Mesendoderm (in vitro differentiated cells): ENCODE measurements around the gene SLC30A1.
"Not testable (repeated sequence)": the region's sequence is repeated elsewhere in the genome, so short reads cannot be mapped to it uniquely, and the experiment has no call there.

Experiments
- DNase-seq: peaks from one replicate; pipeline ENCODE4 v3.0.0; 2013
- H2AK5ac ChIP-seq: 2 replicates; pipeline ENCODE4 v1.6.1; 2013; ENCODE audit warnings: low read length, inconsistent platforms
- H2BK120ac ChIP-seq: 2 replicates; pipeline ENCODE4 v1.6.1; 2013; ENCODE audit warnings: low read depth, mild to moderate bottlenecking, low read length, moderate library complexity, mixed read lengths
- H2BK15ac ChIP-seq: replicated peaks from 2 replicates; pipeline ENCODE4 v1.6.1; 2013; ENCODE audit warnings: low read depth, mild to moderate bottlenecking, moderate library complexity
- H2BK5ac ChIP-seq: 2 replicates; pipeline ENCODE4 v1.6.1; 2013; ENCODE audit warnings: low read length, inconsistent platforms
- H3K18ac ChIP-seq: 2 replicates; pipeline ENCODE4 v1.6.1; 2013; ENCODE audit warnings: mild to moderate bottlenecking, low read length, mixed read lengths
- H3K23ac ChIP-seq: one replicate; pipeline ENCODE4 v1.6.1; 2013; ENCODE audit warnings: low read length
- H3K27ac ChIP-seq: 2 replicates; pipeline ENCODE4 v1.5.1; 2013; ENCODE audit warnings: low read depth, mild to moderate bottlenecking, inconsistent platforms, low read length, moderate library complexity
- H3K27me3 ChIP-seq: 2 replicates; pipeline ENCODE4 v1.6.1; 2013; ENCODE audit warnings: low read length, control low read depth, mild to moderate bottlenecking, inconsistent platforms; ENCODE audit not compliant: insufficient read depth, poor library complexity
- H3K36me3 ChIP-seq: 2 replicates; pipeline ENCODE4 v1.6.1; 2013; ENCODE audit warnings: low read length, inconsistent platforms; ENCODE audit not compliant: control insufficient read depth, insufficient read depth
- H3K4ac ChIP-seq: one replicate; pipeline ENCODE4 v1.6.1; 2013; ENCODE audit warnings: low read depth, mild to moderate bottlenecking, low read length, moderate library complexity
- H3K4me1 ChIP-seq: 2 replicates; pipeline ENCODE4 v1.6.1; 2013; ENCODE audit warnings: low read depth, low read length, inconsistent platforms; ENCODE audit not compliant: control insufficient read depth
- H3K4me2 ChIP-seq: 2 replicates; pipeline ENCODE4 v1.6.1; 2013; ENCODE audit warnings: low read length
- H3K4me3 ChIP-seq: 2 replicates; pipeline ENCODE4 v1.5.1; 2013; ENCODE audit warnings: mild to moderate bottlenecking, low read length
- H3K56ac ChIP-seq: one replicate; pipeline ENCODE4 v1.6.1; 2013; ENCODE audit warnings: low read length
- H3K79me1 ChIP-seq: 2 replicates; pipeline ENCODE4 v1.6.1; 2013; ENCODE audit warnings: low read length, inconsistent platforms
- H3K79me2 ChIP-seq: 2 replicates; pipeline ENCODE4 v1.6.1; 2013; ENCODE audit warnings: mild to moderate bottlenecking, low read length; ENCODE audit not compliant: control insufficient read depth, insufficient read depth
- H3K9ac ChIP-seq: 2 replicates; pipeline ENCODE4 v1.6.1; 2013; ENCODE audit warnings: low read length, inconsistent platforms
- H4K5ac ChIP-seq: one replicate; pipeline ENCODE4 v1.6.1; 2013; ENCODE audit warnings: low read length
- H4K8ac ChIP-seq: one replicate; pipeline ENCODE4 v1.6.1; 2013; ENCODE audit warnings: low read depth, mild to moderate bottlenecking, control low read depth, low read length, moderate library complexity
- WGBS: extraction: QIAGEN DNeasy Blood & Tissue Kit; methylation state at CpG from one replicate; pipeline ENCODE4 v1.1.7; 2013; ENCODE audit warnings: low lambda C conversion rate, missing lambda C conversion rate; ENCODE audit not compliant: insufficient coverage; ENCODE audit errors: extremely low coverage; 5-methylcytosine and 5-hydroxymethylcytosine counted together

The SLC30A1 gene

DNA sequence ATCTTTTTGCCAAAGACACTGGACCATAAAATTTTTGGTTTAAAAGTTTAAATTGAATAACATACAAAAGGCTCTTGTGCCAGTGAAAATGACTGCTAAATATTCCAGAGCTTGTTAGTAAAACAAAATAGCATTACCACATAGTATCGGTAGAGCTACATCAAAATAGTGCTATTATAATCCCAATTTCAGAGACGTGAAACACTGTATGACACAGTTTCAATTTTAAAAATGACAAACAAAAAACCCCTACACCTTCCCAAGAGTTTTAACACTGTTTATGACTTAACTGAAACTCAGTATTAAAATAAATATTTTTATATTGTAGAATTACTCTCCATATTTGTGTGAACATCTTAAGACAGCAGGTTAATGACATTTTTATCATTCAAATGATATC, 7.0 kb downstream of the SLC30A1 start:
- H3K79me1 ChIP-seq = no peaks in the 10 kb centered on the region
- no peak overlapping the region for H3K4me2 ChIP-seq
- H3K23ac ChIP-seq = no peak overlapping the region
- H3K27ac ChIP-seq = no peak overlapping the region
- H2BK15ac ChIP-seq = no peak overlapping the region
- no peak overlapping the region for H4K5ac ChIP-seq
- H3K36me3 ChIP-seq = no peaks in the 10 kb centered on the region
- no peak overlapping the region for H3K18ac ChIP-seq
- H2BK120ac ChIP-seq = no peak overlapping the region
- H3K27me3 ChIP-seq = no peaks in the 10 kb centered on the region
- no CpG with 5 or more reads among the region's 2 CpGs for WGBS
- H4K8ac ChIP-seq = no peak overlapping the region
- no peaks in the 10 kb centered on the region for H3K4me1 ChIP-seq
- no peak overlapping the region for H3K4ac ChIP-seq
- DNase-seq = no peak
- H2BK5ac ChIP-seq = no peak overlapping the region
- H3K4me3 ChIP-seq = no peak overlapping the region
- no peak overlapping the region for H3K56ac ChIP-seq
- peaks cover 12% of the 10 kb centered on the region for H3K79me2 ChIP-seq
- H3K9ac ChIP-seq = no peak overlapping the region
- no peak overlapping the region for H2AK5ac ChIP-seq

GRCh38 chr1:211570378-211570777, 8.6 kb downstream of the SLC30A1 start:
- not testable (repeated sequence) for H3K79me2 ChIP-seq, H4K5ac ChIP-seq, H3K4ac ChIP-seq, H3K36me3 ChIP-seq, H3K27me3 ChIP-seq, H3K18ac ChIP-seq, H2BK15ac ChIP-seq, H3K23ac ChIP-seq, H3K27ac ChIP-seq, H2BK5ac ChIP-seq, H2BK120ac ChIP-seq, H3K9ac ChIP-seq, H4K8ac ChIP-seq, H3K4me2 ChIP-seq, H3K4me1 ChIP-seq, H2AK5ac ChIP-seq, H3K56ac ChIP-seq, DNase-seq, H3K4me3 ChIP-seq, H3K79me1 ChIP-seq
- WGBS = no CpG with 5 or more reads among the region's 1 CpG

DNA sequence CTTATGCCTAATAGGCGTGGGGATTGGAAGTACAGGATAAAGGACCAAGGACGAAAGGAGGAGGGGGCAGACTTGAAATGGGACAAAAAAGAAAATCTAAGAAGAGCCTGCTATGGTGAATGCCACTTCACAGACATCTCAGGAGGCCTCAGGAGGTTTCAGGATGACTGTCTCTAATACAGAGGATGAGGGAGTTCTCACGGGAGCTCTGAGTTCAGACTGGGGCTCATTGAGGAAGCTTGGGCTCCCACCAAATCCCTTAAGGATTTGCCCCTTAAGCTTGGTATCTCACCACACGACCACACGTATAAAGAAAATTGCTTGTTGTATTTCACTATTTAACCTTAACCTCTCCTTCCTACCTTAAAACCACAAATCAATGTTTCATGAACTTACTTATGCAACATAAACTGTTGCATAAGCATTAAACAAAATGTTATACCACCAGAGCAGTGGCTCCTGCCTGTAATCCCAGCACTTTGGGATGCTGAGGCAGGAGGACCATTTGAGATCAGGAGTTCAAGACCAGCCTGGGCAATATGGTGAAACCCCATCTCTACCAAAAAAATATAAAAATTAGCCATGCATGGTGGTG, 12.4 kb downstream of the SLC30A1 start:
- Histone ChIP-seq H3K79me1 (no peaks in the 10 kb centered on the region), H2BK5ac (no peak overlapping the region), H3K36me3 (no peaks in the 10 kb centered on the region), H4K5ac (no peak overlapping the region), H4K8ac (peak overlapping the region; percentile 28), H2AK5ac (no peak overlapping the region), H3K23ac (no peak overlapping the region), H3K18ac (no peak overlapping the region), H2BK120ac (no peak overlapping the region), H3K4me1 (no peaks in the 10 kb centered on the region), H3K4me2 (no peak overlapping the region), H3K4me3 (no peak overlapping the region), H3K4ac (no peak overlapping the region), H3K79me2 (no peaks in the 10 kb centered on the region), H3K56ac (no peak overlapping the region), H3K9ac (no peak overlapping the region), H2BK15ac (no peak overlapping the region), H3K27ac (no peak overlapping the region), H3K27me3 (no peaks in the 10 kb centered on the region)
- no CpG with 5 or more reads among the region's 5 CpGs for WGBS
- no peak for DNase-seq

DNA sequence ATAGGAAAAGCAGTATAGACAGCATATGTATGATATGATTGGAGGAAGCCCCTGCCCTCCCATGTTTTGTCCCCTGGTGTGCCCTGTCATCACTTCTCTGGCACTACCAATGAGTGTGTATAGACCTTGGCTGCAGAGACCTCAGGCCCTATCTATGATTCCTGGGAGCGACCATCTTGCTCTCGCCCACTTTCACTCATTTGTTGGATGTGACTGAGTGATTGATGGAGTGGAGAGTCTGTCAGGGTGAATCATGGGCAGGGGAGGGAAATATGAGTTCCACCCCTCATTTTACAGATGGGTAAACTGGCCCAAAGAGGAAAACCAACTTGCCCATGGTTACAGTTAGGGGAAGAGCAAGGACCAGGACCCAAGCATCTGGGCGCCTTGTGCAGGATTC, 14.9 kb downstream of the SLC30A1 start:
- H3K4me1 ChIP-seq = no peaks in the 10 kb centered on the region
- no peak overlapping the region for H2AK5ac ChIP-seq
- no peak overlapping the region for H3K4ac ChIP-seq
- no peaks in the 10 kb centered on the region for H3K27me3 ChIP-seq
- no peak overlapping the region for H3K9ac ChIP-seq
- H3K4me3 ChIP-seq = no peak overlapping the region
- no peak for DNase-seq
- no peak overlapping the region for H3K23ac ChIP-seq
- H2BK5ac ChIP-seq = no peak overlapping the region
- H2BK120ac ChIP-seq = no peak overlapping the region
- no CpG with 5 or more reads among the region's 3 CpGs for WGBS
- no peaks in the 10 kb centered on the region for H3K79me1 ChIP-seq
- H3K56ac ChIP-seq = no peak overlapping the region
- H3K36me3 ChIP-seq = no peaks in the 10 kb centered on the region
- no peak overlapping the region for H3K18ac ChIP-seq
- H2BK15ac ChIP-seq = no peak overlapping the region
- H4K8ac ChIP-seq = no peak overlapping the region
- H3K4me2 ChIP-seq = no peak overlapping the region
- no peak overlapping the region for H4K5ac ChIP-seq
- H3K79me2 ChIP-seq = no peaks in the 10 kb centered on the region
- no peak overlapping the region for H3K27ac ChIP-seq

GRCh38 chr1:211559222-211560010, 19.5 kb downstream of the SLC30A1 start:
- Histone ChIP-seq H4K5ac (no peak overlapping the region), H3K23ac (no peak overlapping the region), H3K4ac (no peak overlapping the region), H3K18ac (no peak overlapping the region), H2BK5ac (no peak overlapping the region), H3K4me2 (no peak overlapping the region), H3K27me3 (no peaks in the 10 kb centered on the region), H3K4me1 (no peaks in the 10 kb centered on the region), H3K27ac (no peak overlapping the region), H3K9ac (no peak overlapping the region), H4K8ac (no peak overlapping the region), H2BK15ac (no peak overlapping the region), H3K56ac (no peak overlapping the region), H2BK120ac (no peak overlapping the region), H3K4me3 (no peak overlapping the region), H3K36me3 (no peaks in the 10 kb centered on the region), H2AK5ac (no peak overlapping the region), H3K79me1 (no peaks in the 10 kb centered on the region), H3K79me2 (no peaks in the 10 kb centered on the region)
- DNase-seq = no peak
- WGBS = no CpG with 5 or more reads among the region's 9 CpGs
